Peyer's patch (tissue), 4 donors: ENCODE data around the gene DLGAP1.

ENCODE experiments used
- POLR2A ChIP-seq, 2 donors: fragments of 450-650 bp; IDR thresholded peaks; one replicate each; pipeline ENCODE4 v1.5.1; 2017; ENCODE audit warnings: antibody characterized with exemption in 2 of 2, mild to moderate bottlenecking in 2 of 2, moderate library complexity in 2 of 2
- TF ChIP-seq, protein P1 (sequence below), 6 experiments: fragments of 450-650 bp in 4 of 6; fragments of 200-600 bp in 2 of 6; sonication (generic) in 1 of 6; IDR thresholded peaks; one replicate each; pipeline ENCODE4 v1.5.1; 2017 to 2019; ENCODE audit warnings: antibody characterized with exemption in 6 of 6, mild to moderate bottlenecking in 3 of 6, moderate library complexity in 1 of 6

- TF ChIP-seq, protein P1, sequence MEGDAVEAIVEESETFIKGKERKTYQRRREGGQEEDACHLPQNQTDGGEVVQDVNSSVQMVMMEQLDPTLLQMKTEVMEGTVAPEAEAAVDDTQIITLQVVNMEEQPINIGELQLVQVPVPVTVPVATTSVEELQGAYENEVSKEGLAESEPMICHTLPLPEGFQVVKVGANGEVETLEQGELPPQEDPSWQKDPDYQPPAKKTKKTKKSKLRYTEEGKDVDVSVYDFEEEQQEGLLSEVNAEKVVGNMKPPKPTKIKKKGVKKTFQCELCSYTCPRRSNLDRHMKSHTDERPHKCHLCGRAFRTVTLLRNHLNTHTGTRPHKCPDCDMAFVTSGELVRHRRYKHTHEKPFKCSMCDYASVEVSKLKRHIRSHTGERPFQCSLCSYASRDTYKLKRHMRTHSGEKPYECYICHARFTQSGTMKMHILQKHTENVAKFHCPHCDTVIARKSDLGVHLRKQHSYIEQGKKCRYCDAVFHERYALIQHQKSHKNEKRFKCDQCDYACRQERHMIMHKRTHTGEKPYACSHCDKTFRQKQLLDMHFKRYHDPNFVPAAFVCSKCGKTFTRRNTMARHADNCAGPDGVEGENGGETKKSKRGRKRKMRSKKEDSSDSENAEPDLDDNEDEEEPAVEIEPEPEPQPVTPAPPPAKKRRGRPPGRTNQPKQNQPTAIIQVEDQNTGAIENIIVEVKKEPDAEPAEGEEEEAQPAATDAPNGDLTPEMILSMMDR (IDR thresholded peaks at IDR 0.05): no peak
- no peak for TF ChIP-seq POLR2A (IDR thresholded peaks at IDR 0.05)
Observed at GRCh38 chr18:4035521-4035920, 419.6 kb downstream of the DLGAP1 start.
